Panc1 (cell line): Measurements from ENCODE around the gene PHF20.

Experiments used
- POLR2AphosphoS5 ChIP-seq: IDR thresholded peaks from 2 replicates; pipeline ENCODE4 v1.6.1; 2012; ENCODE audit warnings: mild to moderate bottlenecking, low read depth, low read length, moderate library complexity
- TCF7L2 ChIP-seq: IDR thresholded peaks from 2 replicates; pipeline ENCODE4 v1.6.1; 2011; ENCODE audit warnings: mild to moderate bottlenecking, low read depth, low read length, inconsistent platforms
- TF ChIP-seq, protein P1 (sequence below): fragments of 450-650 bp; IDR thresholded peaks from 2 replicates; pipeline ENCODE4 v1.5.1; 2017; ENCODE audit warnings: mild to moderate bottlenecking
- TF ChIP-seq, protein P2 (sequence below), 2 experiments: IDR thresholded peaks; 2 replicates each; pipeline ENCODE4 v1.6.1; 2011 to 2012; ENCODE audit warnings: low read depth in 2 of 2, control low read depth in 1 of 2, low read length in 1 of 2, mild to moderate bottlenecking in 1 of 2, moderate library complexity in 1 of 2; ENCODE audit not compliant: insufficient read depth in 1 of 2

DNA sequence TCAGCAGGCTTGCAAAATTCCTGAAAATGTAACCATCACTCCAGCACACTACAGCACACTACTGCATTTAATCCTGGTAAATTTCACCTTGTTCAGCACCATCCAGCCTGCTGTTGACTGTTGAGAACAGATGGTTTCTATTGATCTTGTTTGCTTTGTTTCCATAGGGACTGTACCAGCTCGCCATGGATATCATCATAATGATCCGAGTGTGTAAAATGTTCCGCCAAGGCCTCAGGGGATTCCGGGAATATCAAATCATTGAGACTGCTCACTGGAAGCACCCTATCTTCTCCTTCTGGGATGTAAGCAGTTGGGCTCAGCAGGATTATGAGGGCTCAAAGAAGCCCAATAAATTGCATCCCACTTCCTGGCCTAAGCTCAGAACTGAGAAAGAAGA is 200.6 kb downstream of the PHF20 start:
- TF ChIP-seq, protein P1, sequence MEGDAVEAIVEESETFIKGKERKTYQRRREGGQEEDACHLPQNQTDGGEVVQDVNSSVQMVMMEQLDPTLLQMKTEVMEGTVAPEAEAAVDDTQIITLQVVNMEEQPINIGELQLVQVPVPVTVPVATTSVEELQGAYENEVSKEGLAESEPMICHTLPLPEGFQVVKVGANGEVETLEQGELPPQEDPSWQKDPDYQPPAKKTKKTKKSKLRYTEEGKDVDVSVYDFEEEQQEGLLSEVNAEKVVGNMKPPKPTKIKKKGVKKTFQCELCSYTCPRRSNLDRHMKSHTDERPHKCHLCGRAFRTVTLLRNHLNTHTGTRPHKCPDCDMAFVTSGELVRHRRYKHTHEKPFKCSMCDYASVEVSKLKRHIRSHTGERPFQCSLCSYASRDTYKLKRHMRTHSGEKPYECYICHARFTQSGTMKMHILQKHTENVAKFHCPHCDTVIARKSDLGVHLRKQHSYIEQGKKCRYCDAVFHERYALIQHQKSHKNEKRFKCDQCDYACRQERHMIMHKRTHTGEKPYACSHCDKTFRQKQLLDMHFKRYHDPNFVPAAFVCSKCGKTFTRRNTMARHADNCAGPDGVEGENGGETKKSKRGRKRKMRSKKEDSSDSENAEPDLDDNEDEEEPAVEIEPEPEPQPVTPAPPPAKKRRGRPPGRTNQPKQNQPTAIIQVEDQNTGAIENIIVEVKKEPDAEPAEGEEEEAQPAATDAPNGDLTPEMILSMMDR, result no peak
- TF ChIP-seq POLR2AphosphoS5 (no peak), TCF7L2 (no peak)
- TF ChIP-seq, protein P2, sequence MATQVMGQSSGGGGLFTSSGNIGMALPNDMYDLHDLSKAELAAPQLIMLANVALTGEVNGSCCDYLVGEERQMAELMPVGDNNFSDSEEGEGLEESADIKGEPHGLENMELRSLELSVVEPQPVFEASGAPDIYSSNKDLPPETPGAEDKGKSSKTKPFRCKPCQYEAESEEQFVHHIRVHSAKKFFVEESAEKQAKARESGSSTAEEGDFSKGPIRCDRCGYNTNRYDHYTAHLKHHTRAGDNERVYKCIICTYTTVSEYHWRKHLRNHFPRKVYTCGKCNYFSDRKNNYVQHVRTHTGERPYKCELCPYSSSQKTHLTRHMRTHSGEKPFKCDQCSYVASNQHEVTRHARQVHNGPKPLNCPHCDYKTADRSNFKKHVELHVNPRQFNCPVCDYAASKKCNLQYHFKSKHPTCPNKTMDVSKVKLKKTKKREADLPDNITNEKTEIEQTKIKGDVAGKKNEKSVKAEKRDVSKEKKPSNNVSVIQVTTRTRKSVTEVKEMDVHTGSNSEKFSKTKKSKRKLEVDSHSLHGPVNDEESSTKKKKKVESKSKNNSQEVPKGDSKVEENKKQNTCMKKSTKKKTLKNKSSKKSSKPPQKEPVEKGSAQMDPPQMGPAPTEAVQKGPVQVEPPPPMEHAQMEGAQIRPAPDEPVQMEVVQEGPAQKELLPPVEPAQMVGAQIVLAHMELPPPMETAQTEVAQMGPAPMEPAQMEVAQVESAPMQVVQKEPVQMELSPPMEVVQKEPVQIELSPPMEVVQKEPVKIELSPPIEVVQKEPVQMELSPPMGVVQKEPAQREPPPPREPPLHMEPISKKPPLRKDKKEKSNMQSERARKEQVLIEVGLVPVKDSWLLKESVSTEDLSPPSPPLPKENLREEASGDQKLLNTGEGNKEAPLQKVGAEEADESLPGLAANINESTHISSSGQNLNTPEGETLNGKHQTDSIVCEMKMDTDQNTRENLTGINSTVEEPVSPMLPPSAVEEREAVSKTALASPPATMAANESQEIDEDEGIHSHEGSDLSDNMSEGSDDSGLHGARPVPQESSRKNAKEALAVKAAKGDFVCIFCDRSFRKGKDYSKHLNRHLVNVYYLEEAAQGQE (IDR thresholded peaks at IDR 0.05; ENCODE audit: insufficient read depth in 1 of 2, low read depth in 2 of 2, low read length in 1 of 2), result no peak
